HG03558 (cell line): ENCODE measurements around the gene ELL2.
A peak's percentile ranks its signal among the peaks of the same experiment; 100 is the strongest.

Experiments
- ATAC-seq: cut with Tn5 transposase; IDR thresholded peaks from one replicate; pipeline ENCODE4 v1.9.1; 2021; ENCODE audit warnings: moderate number of reproducible peaks; ENCODE audit not compliant: unreplicated experiment; ENCODE audit errors: extremely low read depth

The ELL2 gene

GRCh38 chr5:95984287-95984938, 22.8 kb upstream of the ELL2 start:
- ATAC-seq, result no peak

- no peak for ATAC-seq
Measured at GRCh38 chr5:95983509-95983908, 21.9 kb upstream of the ELL2 start.

- ATAC-seq, result no peak
Measured at GRCh38 chr5:95983080-95983479, 21.4 kb upstream of the ELL2 start.

- ATAC-seq, result no peak
Measured at GRCh38 chr5:95976606-95977005, 15.0 kb upstream of the ELL2 start.

- no peak for ATAC-seq
Measured at GRCh38 chr5:95975703-95976102, 14.1 kb upstream of the ELL2 start.

GRCh38 chr5:95973793-95974325, 12.2 kb upstream of the ELL2 start:
- peak; percentile 84 for ATAC-seq

- no peak for ATAC-seq
Measured at GRCh38 chr5:95972196-95972595, 10.5 kb upstream of the ELL2 start.

GRCh38 chr5:95970359-95970704, 8.7 kb upstream of the ELL2 start:
- ATAC-seq, result no peak

GRCh38 chr5:95969651-95970358, 8.2 kb upstream of the ELL2 start:
- ATAC-seq, result no peak

- no peak for ATAC-seq
Measured at GRCh38 chr5:95969055-95969454, 7.4 kb upstream of the ELL2 start.

GRCh38 chr5:95967236-95967635, 5.6 kb upstream of the ELL2 start:
- no peak for ATAC-seq

GRCh38 chr5:95966005-95966404, 4.4 kb upstream of the ELL2 start:
- ATAC-seq, result no peak

GRCh38 chr5:95963650-95964410, 2.2 kb upstream of the ELL2 start:
- no peak for ATAC-seq

GRCh38 chr5:95962785-95963184, 1.1 kb upstream of the ELL2 start:
- no peak for ATAC-seq

GRCh38 chr5:95962475-95962773, 773 bp upstream of the ELL2 start:
- no peak for ATAC-seq

GRCh38 chr5:95960667-95961616, 709 bp downstream of the ELL2 start:
- ATAC-seq, result peak; percentile 34

- ATAC-seq, result no peak
Measured at GRCh38 chr5:95959888-95960666, 1.6 kb downstream of the ELL2 start.

GRCh38 chr5:95959051-95959887, 2.4 kb downstream of the ELL2 start:
- ATAC-seq, result no peak
